NCI-H1092 treated with DMSO at 0.1 percent for 48 hours (cell line): Measurements from ENCODE around the gene NOX1.
"Not testable (repeated sequence)": the region's sequence is repeated elsewhere in the genome, so short reads cannot be mapped to it uniquely, and the experiment has no call there.

ENCODE experiments used
- DNase-seq: peaks from one replicate; lab custom pipeline; 2025; lab: John Stamatoyannopoulos, UW

NOX1 gene

GRCh38 chrX:100819534-100819836 is 54.7 kb downstream of the NOX1 start:
- DNase-seq, result no peak

- no peak for DNase-seq
Measured at GRCh38 chrX:100817340-100817739, 56.8 kb downstream of the NOX1 start.

GRCh38 chrX:100812216-100813158 is 61.7 kb downstream of the NOX1 start:
- no peak for DNase-seq

DNA sequence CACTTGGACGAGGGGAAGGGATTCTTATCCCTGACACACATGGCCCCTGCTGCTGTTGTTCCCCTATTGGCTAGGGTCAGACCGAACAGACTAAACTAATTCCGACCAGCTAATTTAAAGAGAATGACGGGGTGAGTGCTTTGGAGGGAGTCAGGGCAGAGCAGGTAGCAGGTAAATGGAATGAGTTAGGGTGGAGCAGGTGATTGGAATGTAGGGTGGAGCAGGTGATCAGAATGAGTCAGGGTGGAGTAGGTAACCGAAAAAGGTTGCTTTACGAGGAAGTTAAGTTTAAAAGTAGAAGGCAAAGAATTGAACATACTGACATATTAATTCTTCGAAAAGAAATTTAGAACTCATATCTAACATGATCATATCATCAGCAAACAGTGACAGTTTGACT is 65.9 kb downstream of the NOX1 start:
- not testable (repeated sequence) for DNase-seq

DNA sequence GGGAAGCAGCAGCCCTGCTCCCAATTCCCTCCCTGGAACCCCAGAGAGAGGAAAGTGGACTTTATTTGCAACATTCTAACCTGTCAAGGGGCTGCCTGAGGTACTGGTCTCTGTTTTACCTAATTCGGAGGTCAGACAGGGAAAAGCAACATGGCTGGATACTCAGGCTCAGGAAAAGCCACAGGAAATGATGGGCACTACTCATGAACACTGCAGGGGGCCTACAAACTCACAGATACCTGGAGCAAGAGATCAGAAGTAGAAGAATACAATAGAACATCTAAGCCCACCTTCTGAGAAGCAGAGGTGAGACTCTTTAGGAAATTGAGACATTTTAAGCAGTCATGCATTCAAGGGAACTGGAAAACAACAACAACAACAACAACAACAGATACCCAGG is 69.4 kb downstream of the NOX1 start:
- no peak for DNase-seq

DNA sequence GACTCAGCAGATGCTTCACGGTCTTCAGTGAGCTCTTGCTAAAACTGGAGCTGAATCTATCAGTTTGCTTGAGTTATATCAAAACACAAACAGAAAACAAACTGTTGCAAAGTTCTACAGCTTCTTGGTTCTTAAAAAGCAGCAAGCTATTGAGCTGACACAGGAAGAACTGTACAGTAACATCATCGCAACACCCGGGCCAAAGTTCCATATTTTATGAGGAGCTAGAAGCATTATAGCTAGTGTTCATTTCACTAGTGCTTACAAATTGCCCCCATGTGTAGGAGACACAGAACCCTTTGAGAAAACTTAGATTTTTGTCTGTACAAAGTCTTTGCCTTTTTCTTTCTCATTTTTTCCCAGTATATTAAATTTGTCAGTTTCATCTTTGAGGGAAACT is 71.3 kb downstream of the NOX1 start:
- DNase-seq, result no peak

DNA sequence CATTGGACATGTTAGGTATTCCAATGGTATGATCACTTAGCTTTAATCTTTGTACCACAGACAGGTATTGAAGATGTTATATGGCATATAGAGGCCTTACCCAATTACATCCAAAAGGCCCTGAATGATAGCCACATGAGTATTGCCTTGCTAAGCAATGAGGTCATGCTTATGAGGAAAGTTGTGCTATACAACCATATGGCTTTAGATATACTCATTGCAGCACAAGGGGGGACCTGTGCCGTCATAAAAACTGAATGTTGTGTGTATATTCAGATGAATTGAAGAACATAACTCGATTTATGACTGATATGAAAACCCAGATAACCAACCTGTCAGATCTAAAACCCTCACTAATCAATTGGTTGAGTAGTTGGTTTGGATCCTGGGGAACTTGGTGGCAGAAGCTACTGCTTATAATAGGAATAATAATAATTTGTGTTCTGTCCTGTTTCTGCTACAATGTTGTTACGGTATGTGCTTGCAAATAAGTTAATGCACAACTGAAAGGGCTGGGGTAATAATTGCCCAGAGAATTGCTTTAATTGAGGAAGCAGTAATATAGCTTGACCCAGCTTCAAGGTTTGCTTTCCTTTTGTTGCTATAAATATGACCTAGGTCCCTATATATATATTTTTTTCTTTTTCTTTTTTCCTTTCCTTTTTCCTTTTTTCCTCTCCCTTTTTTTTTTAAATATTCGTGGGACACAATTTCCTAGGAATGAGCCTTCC is 75.5 kb downstream of the NOX1 start:
- no peak for DNase-seq

- DNase-seq, result no peak
Measured at GRCh38 chrX:100797359-100797758, 76.8 kb downstream of the NOX1 start.

GRCh38 chrX:100796371-100796770 is 77.8 kb downstream of the NOX1 start:
- DNase-seq, result not testable (repeated sequence)
